HepG2 (cell line): ENCODE data around the gene C6orf132. TPM values are rescaled to one million over a fixed set of nuclear protein-coding genes. Genes with fewer than 3 reads are reported as not detected.

Source experiments
- BCLAF1 ChIP-seq: fragments of 450-650 bp; IDR thresholded peaks from 2 replicates; pipeline ENCODE4 v1.6.1; 2017; ENCODE audit warnings: mild to moderate bottlenecking
- FUBP1 ChIP-seq: sonication (generic); formaldehyde crosslinking; IDR thresholded peaks from 2 replicates; pipeline ENCODE4 v1.5.1; 2020; ENCODE audit warnings: missing genetic modification reagents, mild to moderate bottlenecking, borderline replicate concordance
- IKZF1 ChIP-seq: fragments of 450-650 bp; IDR thresholded peaks from 2 replicates; pipeline ENCODE4 v1.7.1; 2016
- ISL2 ChIP-seq: sonication (generic); formaldehyde crosslinking; IDR thresholded peaks from 2 replicates; pipeline ENCODE4 v1.5.0; 2020; ENCODE audit warnings: missing genetic modification reagents
- KDM4B ChIP-seq: sonication (generic); formaldehyde crosslinking; IDR thresholded peaks from 2 replicates; pipeline ENCODE4 v1.4.0; 2020; ENCODE audit warnings: missing genetic modification reagents
- MXD4 ChIP-seq: IDR thresholded peaks from 2 replicates; pipeline ENCODE4 v1.6.1; 2016; ENCODE audit warnings: mild to moderate bottlenecking, missing biosample characterization, missing genetic modification reagents
- NCOA5 ChIP-seq: sonication (generic); formaldehyde crosslinking; IDR thresholded peaks from 2 replicates; pipeline ENCODE4 v1.4.0; 2020; ENCODE audit warnings: missing genetic modification reagents
- POLR2G ChIP-seq: fragments of 200-400 bp; formaldehyde crosslinking; IDR thresholded peaks from 2 replicates; pipeline ENCODE4 v1.6.1; 2018; ENCODE audit warnings: mild to moderate bottlenecking, low read depth, low read length, moderate library complexity
- PPARG ChIP-seq: conservative IDR thresholded peaks from 2 replicates; pipeline ENCODE4 v1.6.1; 2016; ENCODE audit warnings: missing biosample characterization, missing genetic modification reagents
- RFX5 ChIP-seq: IDR thresholded peaks from 2 replicates; pipeline ENCODE4 v1.6.1; 2011; ENCODE audit warnings: low read depth, low read length, improper control_type of control experiment
- RXRA ChIP-seq: sonication (generic); formaldehyde crosslinking; IDR thresholded peaks from 2 replicates; pipeline ENCODE4 v1.5.1; 2020; ENCODE audit warnings: missing genetic modification reagents
- SMARCE1 ChIP-seq: fragments of 450-650 bp; IDR thresholded peaks from 2 replicates; pipeline ENCODE4 v1.6.1; 2017; ENCODE audit warnings: borderline replicate concordance
- TCF7 ChIP-seq: sonication (generic); IDR thresholded peaks from 2 replicates; pipeline ENCODE4 v1.6.1; 2016; ENCODE audit warnings: antibody characterized with exemption, low read depth
- XRCC5 ChIP-seq: fragments of 200-400 bp; formaldehyde crosslinking; optimal IDR thresholded peaks from 2 replicates; pipeline ENCODE3; 2017; ENCODE audit warnings: mild to moderate bottlenecking, low read length
- ZC3H13 ChIP-seq: sonication (generic); formaldehyde crosslinking; IDR thresholded peaks from 2 replicates; pipeline ENCODE4 v1.8.1; 2023; ENCODE audit warnings: mild to moderate bottlenecking, missing genetic modification reagents, moderate library complexity
- ZIK1 ChIP-seq: sonication (generic); formaldehyde crosslinking; IDR thresholded peaks from 2 replicates; pipeline ENCODE4 v1.5.0; 2020; ENCODE audit warnings: mild to moderate bottlenecking, low read depth, missing genetic modification reagents, borderline replicate concordance
- ZNF17 ChIP-seq: sonication (generic); formaldehyde crosslinking; IDR thresholded peaks from 2 replicates; pipeline ENCODE4 v1.5.0; 2020; ENCODE audit warnings: mild to moderate bottlenecking, missing genetic modification reagents
- ZNF232 ChIP-seq: sonication (generic); formaldehyde crosslinking; IDR thresholded peaks from 2 replicates; pipeline ENCODE4 v1.4.0; 2020; ENCODE audit warnings: missing genetic modification reagents, borderline replicate concordance
- ZNF317 ChIP-seq: sonication (generic); formaldehyde crosslinking; IDR thresholded peaks from 2 replicates; pipeline ENCODE4 v1.5.0; 2020; ENCODE audit warnings: mild to moderate bottlenecking, missing genetic modification reagents
- ZNF513 ChIP-seq: sonication (generic); formaldehyde crosslinking; conservative IDR thresholded peaks from 2 replicates; pipeline ENCODE4 v1.5.0; 2020; ENCODE audit warnings: missing genetic modification reagents
- ZNF547 ChIP-seq: sonication (generic); formaldehyde crosslinking; IDR thresholded peaks from 2 replicates; pipeline ENCODE4 v1.5.1; 2020; ENCODE audit warnings: mild to moderate bottlenecking, missing genetic modification reagents
- ZNF563 ChIP-seq: sonication (generic); formaldehyde crosslinking; IDR thresholded peaks from 2 replicates; pipeline ENCODE4 v1.8.0; 2022; ENCODE audit warnings: mild to moderate bottlenecking, moderate library complexity, missing genetic modification reagents
- ZNF709 ChIP-seq: sonication (generic); formaldehyde crosslinking; IDR thresholded peaks from 2 replicates; pipeline ENCODE4 v1.5.0; 2020; ENCODE audit warnings: mild to moderate bottlenecking, missing genetic modification reagents
- polyA plus RNA-seq, 8 experiments: library from polyadenylated mRNA; depleted of rRNA in 3 of 8; stranded (reverse) in 7 of 8; unstranded in 1 of 8; fragments of >200 nt; fragmentation: Illumina TruSeq in 4 of 8; extraction: Trizol in 4 of 8; gene quantifications; 2 replicates each; pipeline versions ENCODE4 v1.2.1 to v1.2.3, GENCODE V29; 2011 to 2016; ENCODE audit warnings: low read depth in 4 of 8, missing spikeins in 1 of 8, mixed read lengths in 1 of 8; ENCODE audit not compliant: insufficient read depth in 1 of 8
- total RNA-seq, 5 experiments: library from RNA; depleted of rRNA; stranded (reverse); fragments of >200 nt; fragmentation: Illumina TruSeq; extraction: Trizol; gene quantifications; 2 replicates each; pipeline ENCODE4 v1.2.3, GENCODE V29; 2016; ENCODE audit warnings: low read depth in 1 of 5

C6orf132 gene
- total and polyA plus RNA-seq, 2 of the 13 experiments (the other 11 are each of a cell fraction or from before 2014, with no cell fraction given), result 0.78 to 3.0 TPM

- no peak for TF ChIP-seq KDM4B
- TF ChIP-seq ZNF317 (CRISPR knock-in tag), result no peak
- TF ChIP-seq FUBP1, result no peak
- TF ChIP-seq POLR2G, result peak; percentile 41; the same call in 1 of the 2 replicates
- TF ChIP-seq ZNF709 (CRISPR knock-in tag), result 0 out of 2 replicates have a peak, but pooled peaks have one; percentile 33
- TF ChIP-seq PPARG (CRISPR knock-in tag), result no peak
- TF ChIP-seq TCF7, result no peak
- TF ChIP-seq RFX5, result no peak
- peak; percentile 58 for TF ChIP-seq RXRA
- TF ChIP-seq ZNF17, result no peak
- TF ChIP-seq NCOA5, result no peak
- TF ChIP-seq ISL2 (CRISPR knock-in tag), result no peak; the same call in none of the 2 replicates
- no peak for TF ChIP-seq ZIK1 (CRISPR knock-in tag)
- TF ChIP-seq ZNF232, result 0 out of 2 replicates have a peak, but pooled peaks have one; percentile 49
- no peak for TF ChIP-seq BCLAF1
- no peak for TF ChIP-seq MXD4 (CRISPR knock-in tag)
- TF ChIP-seq ZNF547 (CRISPR knock-in tag), result no peak
- no peak for TF ChIP-seq IKZF1
- no peak for TF ChIP-seq ZNF513
- 0 out of 2 replicates have a peak, but pooled peaks have one; percentile 33 for TF ChIP-seq ZNF563 (CRISPR knock-in tag)
- TF ChIP-seq SMARCE1, result no peak
- TF ChIP-seq XRCC5, result no peak
- no peak for TF ChIP-seq ZC3H13 (CRISPR knock-in tag)
These were observed at the start of gene C6orf132 (continued) for GRCh38 chr6:42142118-42142835.
